ENCODE data around the gene PGAM5.

PGAM5 gene

DNA sequence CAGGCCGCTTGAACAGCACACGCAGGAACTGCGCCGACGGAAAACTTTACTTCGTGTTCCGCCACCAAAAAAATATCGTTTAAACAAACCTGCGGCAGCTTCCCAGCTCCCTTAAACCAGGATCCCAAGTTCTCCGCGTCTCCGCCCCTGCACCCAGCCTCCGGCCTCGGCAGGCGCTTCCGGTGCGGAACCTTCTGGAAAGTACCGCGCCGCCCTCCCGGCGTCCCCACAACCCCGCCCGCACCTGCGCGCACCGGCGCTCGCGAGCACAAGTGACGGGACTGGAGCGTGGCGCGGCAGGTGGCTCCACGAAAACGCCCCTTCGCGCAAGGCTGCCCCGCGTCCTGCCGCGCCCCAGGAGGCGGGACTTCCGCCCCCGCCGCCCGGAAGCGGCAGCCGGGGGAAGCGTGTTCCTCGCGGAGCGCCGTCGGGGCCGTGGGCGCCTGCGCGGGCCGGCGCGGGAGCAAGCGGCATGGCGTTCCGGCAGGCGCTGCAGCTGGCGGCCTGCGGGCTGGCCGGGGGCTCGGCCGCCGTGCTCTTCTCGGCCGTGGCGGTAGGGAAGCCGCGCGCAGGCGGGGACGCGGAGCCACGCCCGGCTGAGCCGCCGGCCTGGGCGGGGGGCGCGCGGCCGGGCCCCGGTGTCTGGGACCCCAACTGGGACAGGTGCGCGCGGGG lies at the start of gene PGAM5:
PGAM5 (plus strand) TSS at position 438 of the 675 bp plus-strand sequence; CDS start at position 473, 35 bp downstream.
- peak; percentile 85 for DNase-seq (ENCODE audit: low read depth)

DNA sequence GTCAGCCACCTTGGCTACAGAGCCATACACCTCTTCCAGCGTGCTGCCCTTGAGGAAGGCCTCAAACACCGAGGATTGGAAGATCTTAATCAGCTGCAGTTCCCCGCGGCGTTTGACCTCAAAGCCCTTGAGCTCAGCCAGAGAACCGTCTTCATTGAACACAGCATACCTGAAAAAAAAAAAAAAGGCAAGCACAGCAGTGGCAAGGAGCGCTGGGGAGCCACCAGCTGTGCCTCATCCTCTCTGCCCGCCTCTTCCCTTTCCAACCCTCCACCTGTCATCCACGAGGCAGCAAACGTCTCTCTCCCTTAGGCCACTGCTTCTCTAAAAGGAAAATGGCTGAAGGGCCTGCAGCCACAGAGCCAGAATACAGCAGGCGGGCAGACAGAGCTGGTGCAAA lies 49.6 kb upstream of the PGAM5 start:
- DNase-seq (ENCODE audit: low read depth): no peak

DNA sequence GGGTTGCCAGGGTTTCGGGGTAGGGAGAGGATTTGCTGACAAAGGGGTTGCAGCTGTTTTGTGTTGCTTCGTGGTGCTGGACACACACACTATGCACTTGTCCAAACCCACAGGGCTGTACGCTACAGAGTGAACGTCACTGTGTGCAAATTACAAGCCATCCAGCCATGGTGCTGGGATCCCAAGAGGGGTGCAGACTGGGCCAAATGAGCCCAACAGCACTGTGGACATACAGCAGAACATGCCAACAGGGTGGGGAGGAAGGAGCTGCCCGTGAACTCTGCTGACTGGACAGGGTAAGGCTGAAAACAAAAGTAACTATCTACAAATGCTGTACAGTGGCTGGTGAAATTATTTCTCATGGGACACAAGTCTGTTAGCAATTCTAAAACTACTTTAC lies 48.7 kb upstream of the PGAM5 start:
- no peak for DNase-seq (ENCODE audit: low read depth)

DNA sequence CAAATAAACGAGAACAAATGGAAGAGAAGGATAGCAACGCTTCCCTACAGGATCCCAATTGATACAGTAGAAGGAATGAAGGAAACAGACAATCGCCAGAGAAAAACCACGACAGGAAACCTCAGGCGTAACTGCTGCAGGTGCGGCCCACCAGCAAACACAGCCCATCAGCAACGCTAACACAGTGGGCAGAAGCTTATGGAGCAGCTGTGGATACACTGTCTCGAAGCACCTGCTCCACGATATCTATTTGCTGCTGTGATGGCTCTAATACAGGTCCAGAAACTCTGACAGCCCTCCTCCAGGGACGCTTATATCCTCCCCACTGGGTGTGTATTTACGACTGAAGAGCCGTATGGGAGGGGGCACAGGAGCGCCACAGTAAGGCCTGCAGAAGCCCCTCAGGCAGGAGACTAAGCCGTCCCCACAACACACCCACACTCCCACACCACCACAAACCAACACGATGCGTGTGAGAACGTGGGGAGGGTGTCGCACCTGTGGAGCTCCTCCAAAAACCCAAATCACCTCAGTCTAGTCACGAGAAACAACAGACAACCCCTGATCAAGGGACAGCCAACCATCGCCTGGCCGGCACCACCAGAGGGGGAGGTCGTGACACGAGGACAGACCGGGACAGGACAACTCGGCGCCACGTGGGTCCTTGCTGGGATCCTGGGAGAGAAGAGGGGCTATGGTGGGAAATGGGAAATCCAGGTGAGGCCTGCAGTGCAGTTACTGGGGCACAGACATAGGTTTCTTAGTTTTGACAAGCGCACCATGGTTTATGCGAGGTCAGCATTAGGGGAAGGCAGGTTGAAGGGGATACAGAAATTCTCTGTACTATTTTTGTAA lies 47.5 kb upstream of the PGAM5 start:
- DNase-seq (ENCODE audit: low read depth): no peak

DNA sequence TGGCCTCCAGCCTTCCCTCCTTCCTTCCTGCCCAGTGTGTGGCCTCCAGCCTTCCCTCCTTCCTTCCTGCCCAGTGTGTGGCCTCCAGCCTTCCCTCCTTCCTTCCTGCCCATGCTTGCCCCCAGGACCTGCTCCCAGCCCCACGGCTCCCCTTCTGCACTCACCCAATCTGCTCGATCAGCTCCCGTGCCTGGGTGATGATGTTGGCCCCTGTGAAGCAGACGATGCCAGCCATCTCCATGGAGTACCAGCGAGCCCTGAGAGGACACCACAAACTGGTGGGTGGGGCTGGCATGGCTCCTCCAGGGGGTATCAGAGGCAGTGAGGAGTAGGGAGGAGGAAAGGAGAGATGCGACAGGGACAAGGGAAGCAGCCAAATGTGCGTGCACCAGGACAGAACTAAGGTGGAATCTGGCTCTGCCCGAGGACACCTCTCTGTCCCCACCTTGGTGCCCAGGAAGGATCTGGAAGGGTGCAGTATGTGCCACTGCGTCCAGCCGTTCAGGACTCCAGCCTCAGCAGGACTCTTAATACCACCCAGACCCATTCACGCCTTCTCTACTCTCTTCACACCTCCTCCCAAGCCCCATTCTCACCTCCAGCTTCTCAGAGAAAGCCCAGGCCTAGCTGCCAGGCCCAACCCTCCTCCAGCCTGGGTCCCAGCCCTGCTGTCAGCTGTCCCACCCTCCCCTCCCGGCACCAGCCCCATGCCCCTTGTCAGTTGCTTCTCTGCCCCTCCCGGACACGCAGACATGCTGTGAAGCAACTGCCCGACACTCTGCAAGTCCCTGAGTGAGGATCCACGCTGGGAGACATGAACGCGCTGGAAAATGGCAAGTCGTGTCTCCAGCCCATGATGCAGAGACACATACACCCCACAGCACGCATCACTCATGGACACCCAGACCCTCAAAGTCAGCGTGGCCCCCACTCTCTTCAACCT lies 46.2 kb upstream of the PGAM5 start:
- no peak for DNase-seq (ENCODE audit: low read depth)

DNA sequence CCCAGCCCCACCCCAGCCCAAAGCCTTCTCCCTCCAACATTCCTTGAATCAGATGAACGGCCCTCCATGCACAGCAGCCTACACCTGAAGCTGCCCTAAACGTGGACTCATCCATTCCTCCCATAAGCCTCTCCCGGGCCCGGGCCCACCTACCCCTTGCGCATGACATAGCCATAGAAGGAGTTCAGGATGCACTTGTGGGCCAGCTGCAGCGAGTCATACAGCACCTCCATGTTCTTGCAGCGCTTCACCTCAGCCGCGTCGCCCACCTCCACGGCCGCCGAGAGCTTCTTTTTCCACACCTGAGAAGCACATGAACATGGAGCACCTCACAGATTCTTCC lies 45.5 kb upstream of the PGAM5 start:
- DNase-seq (ENCODE audit: low read depth): no peak

DNA sequence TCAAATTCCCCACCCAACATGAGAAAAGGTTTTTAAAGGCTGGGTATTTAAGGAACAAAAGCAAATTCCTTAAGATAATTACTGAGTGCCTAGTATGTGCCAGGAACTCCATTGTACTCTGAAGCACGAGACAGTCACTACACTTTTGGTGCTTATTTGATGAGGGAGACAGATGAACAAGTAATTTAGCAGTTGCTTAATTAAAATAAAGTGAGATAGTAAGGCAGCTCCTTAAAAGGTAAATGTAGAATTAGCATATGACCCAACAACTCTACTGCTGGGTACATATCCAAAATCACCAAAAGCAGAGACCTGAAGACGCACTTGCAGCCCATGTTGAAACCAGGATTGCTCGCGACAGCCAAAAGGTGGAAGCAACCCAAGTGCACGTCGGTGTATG lies 44.8 kb upstream of the PGAM5 start:
- no peak for DNase-seq (ENCODE audit: low read depth)

DNA sequence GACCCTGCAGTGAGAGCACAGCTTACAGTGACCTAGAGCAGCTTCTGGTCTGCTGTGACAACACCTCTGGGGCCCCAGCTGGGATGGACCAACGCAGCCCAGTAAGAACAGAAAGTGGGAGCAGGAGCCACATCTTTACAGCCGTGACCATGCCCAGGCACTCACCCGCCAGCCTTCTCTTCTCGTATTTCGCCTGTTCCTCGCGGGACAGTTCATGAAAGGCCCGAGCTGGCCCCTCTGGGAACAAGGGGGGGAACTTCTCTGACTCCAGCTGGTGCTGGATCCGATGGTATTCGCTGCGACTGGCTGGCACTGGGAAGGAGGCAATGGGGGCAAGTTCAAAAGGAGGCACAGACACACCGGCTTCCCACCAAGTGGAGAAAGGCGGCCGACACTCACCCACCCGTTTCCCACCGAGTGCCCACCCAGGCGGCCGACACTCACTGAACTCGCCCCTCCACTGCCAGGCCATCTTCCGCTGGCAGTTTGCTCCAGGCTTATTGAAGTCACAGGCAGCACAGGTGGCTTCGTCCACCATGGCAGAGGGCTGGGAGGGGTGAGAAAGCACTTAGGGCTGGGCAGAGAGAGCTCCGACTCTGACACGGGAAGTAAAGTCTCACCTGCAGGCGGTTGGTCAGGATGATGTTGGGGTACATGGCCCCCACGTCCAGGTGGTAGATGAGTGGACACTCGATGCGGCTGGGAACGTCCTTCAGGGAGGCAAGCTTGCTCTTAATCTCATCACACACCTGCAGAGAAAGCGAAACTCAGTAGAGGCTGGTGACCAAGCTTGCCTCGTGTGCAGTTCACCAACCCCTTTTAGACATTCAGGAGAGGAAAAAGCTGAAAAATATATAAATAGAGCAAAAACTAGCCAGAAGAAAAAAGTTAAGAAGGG lies 42.2 kb upstream of the PGAM5 start:
- DNase-seq (ENCODE audit: low read depth): no peak

DNA sequence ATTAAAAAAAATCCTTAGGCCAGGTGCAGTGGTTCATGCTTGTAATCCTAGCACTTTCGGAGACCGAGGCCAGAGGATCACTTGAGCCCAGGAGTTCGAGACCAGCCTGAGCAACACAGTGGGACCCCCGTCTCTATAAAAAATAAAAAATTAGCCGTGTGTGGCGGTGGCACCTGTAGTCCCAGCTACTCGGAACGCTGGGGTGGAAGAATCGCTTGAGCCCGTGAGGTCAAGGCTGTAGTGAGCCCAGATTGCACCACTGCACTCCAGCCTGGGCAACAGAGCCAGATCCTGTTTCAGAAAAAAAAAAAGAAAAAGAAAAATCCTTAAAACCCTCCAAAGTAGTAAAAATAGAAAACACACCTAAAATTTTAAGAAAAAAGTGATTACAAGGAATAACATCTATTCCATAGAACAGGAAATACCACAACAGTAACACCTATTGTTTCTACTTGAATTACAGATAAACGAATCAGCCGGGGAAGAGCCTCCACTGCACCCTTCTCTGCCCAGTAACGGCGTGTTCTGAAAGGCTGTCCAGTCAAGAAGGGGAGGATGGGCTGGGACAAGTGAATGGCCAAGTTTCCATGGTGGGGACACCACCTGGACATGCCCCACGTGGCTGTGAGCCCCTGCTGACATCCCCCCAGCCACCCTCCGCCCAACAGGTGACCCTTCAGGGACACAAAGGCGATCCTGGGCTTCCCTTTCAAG lies 41.3 kb upstream of the PGAM5 start:
- DNase-seq (ENCODE audit: low read depth): no peak

DNA sequence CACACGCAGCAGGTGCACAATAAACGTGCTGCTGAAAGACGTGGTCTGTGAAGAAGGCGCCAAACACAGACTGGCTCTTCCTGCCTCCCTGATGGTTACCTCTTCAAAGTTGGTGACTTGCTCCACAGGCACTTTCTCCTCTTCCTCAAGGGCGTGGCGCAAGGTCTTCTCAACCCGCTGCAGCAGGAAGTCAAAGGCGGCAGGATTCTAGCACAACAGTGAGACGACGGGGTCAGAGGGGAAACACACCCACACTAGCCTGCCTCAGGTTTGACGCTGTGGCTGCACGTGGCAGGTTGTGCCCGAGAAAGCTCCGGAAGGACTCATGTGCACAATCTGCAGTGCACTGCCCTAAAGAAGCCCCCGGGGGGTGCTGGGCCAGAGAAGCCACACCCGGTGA lies 38.5 kb upstream of the PGAM5 start:
- DNase-seq (ENCODE audit: low read depth): no peak

DNA sequence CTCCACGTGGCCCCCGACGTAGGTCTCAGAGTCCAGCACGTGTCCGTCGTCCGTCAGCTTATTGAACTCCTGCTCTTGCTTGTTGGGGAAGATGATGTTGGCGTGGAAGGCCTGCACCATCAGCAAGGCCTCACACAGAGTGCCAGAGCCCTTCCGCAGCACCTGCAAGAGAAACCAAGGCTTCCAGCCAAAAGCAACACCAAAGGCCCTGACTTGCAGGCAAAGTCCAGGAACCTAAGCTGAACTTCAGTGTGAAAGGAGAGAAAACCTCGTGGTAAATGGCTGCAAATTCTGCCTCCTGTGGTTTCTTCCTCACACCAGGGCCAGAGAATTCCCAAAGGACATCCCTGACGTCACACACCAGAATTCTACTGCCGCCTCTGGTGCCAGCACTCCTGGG lies 38.0 kb upstream of the PGAM5 start:
- DNase-seq (ENCODE audit: low read depth): no peak

DNA sequence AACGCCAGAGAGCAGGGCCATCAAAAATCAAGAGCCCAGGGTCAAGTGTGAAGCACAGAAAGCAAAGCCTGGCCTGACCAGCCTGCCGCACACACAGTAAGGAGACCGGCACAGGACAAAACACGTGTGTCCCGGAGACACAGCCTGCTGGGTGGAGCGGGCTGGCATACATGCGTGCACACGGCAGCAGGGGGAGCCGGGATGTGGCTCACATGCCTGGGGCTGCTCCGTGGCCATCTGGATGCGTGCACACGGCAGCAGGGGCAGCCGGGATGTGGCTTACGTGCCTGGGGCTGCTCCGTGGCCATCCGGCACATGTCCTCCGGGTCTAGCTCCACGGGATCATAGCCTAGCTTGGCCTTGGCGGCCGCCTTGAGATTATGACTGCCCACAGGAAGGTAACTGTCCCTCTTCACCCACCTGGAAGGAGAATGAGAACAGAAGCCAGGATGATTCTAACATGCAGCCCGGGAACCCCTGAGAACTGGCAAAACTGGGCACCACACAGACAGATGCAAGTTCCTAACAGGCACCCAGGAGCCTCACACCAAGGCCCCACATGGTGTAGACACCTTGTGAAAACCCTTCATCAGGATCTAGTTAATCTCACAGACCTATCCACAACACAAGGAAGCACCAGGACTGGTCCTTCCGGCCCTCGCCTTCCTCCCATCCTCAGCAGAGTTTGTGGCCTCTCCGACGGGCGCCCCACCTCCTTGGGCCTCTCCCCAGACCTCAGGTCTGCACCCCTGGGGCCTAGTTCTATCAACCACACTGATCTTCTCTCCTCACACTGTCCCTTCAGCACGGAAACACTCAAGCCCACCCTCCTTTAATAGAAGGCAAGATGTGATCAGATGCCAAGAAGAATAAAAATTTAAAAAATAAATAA lies 37.1 kb upstream of the PGAM5 start:
- no peak for DNase-seq (ENCODE audit: low read depth)

DNA sequence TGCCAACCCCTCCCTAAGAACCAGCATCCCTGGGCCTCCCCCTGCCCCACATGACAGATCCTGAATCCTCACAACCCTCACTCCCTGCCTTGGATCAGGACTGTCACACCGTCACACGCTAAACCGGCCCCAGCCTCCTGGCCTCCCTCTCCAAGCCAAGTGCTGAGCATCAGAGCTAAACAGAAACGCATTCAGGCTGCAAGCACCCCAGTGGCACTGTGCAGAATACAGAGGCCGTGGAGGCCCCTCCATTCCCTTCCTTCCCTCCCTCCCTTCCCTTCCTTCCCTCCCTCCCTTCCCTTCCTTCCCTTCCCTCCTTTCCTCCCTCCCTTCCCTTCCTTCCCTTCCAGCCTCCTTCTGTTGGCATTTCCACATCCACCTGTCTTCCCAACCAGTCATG lies 36.1 kb upstream of the PGAM5 start:
- no peak for DNase-seq (ENCODE audit: low read depth)

DNA sequence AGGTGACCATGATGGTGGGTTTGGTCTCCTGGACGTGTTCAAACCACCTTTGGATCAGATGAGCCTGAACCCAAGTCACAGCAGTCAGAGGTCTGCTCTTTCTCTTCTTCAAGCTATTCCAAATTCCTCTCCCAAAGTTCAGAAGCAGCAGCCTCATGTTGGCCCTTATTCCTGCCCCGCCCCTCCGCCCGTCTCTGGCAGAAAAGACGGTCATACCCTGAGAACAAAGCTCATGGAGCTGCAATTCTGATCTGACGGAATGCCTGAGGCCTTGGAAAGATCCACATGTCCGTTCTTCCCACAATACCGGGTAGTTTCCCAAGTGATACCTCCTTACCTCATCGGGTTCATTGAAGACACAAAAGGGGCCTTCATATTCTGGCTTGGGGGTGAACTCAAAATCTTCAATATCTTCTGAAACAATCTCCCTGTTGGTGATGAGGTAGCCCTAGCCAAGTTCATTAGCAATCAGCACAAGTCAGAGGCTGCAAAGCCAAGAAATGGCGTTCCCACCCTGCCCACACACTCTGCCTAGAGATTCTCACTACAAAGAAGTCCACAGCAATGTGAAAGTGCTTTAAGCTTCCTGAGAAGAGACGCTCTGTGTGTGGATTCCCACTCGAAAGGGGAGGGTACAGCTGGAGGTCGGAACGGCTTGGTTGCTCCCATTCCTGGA lies 34.7 kb upstream of the PGAM5 start:
- no peak for DNase-seq (ENCODE audit: low read depth)

DNA sequence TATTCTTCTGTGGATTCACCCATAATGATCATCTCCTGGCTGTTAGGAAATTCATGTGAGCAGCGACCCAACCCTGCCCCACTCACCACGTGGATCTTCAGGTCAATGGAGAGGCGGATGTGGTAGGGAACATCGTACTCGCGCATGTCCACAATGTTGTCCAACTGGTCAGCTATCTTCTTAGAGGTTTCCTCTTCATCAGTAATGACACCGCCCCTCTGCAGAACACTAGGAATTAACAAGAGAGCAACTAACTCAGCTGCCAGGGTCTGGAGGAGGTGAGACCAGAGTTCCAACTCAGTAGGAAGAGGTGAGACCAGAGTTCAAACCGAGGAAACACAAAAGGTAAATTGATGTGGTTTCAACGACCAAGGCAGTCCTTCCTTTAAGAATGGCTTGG lies 33.1 kb upstream of the PGAM5 start:
- no peak for DNase-seq (ENCODE audit: low read depth)

DNA sequence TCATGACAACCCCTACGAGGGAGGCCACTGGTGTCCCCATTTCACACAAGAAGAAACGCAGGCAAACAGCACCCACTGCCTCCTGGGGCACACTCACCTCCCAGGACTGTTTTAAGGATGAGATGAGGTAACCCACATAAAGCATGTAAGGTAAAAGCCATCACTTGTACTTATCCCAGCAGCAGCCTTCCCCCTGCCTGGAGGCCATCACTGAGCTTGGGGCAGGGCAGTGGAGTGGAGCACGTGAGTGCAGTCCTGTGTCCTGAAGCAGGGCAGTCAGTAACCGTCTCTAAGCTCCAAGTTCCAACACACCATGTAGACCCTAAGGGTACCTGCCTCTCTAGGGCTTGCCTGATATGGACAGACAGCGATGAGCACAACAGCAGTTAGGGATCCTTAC lies 25.2 kb upstream of the PGAM5 start:
- no peak for DNase-seq (ENCODE audit: low read depth)

DNA sequence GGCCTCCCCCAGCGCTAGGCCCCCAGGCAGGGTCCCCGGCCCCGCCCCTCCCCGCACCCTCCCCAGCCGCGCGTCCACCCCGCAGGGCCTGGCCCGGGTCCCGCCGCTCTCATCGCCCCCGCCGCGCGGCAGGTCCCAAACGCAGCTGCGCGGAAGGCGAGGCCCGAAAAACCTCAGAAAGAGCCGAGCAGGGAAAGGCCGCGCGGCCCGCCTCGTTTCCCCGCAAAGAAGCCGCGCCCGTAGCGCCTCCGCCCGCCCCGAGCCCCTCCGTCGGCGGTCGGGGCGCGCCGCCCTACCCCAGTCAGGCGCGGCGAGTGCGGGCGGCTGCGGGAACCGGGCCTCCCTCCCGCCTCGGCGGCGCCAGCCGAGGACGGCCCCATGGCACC lies 23.8 kb upstream of the PGAM5 start:
- DNase-seq (ENCODE audit: low read depth): no peak

DNA sequence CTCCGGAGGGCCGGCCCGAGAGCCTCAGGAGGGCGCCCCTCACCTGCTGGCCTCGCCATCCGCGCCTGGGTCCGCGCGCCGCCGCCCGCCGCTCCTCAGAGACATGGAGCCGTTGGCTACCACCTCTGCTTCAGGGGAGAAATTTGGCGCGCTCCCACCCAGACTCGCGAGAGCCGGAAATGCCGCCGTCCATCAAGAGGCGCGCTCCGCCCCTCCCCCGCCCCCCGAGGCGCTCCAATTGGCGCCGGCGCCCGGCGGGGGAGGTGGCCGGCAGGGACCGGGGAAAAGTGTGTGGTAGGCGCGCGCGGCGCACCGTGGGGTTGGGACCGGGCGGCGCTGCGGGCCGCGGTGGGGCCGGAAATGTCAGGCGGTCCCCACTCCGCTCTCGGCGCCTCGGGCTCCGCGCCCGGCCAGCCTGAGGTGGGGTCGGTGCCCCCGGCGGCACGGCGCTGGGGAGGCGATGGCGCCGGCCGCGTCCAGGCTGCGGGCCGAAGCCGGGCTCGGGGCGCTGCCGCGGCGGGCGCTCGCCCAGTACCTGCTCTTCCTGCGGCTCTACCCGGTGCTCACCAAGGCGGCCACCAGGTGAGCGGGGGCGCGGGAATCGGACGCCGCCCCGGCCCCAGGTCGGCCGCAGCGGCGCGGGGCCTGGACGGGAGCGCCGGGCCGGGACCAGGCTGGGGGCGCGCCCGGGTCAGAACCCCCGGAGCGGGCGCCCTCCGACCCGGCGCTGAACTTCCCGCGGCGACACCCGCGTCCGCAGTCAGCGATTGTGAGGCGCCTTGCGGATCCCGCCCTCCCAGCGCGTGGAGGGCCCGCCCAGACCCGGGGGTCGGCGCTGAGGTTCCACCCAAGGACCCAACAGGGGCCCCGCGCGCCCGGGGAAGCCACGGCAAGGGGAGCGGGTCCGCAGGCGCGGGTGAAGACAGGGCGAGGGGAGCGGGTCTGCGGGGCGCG lies 23.2 kb upstream of the PGAM5 start, which contains the start of the genes POLE and PXMP2:
POLE (minus strand) TSS at position 132 of the 954 bp plus-strand sequence; CDS start at position 105, 27 bp downstream.
PXMP2 (plus strand) TSS at position 377 of the 954 bp plus-strand sequence; CDS start at position 461, 84 bp downstream.
- DNase-seq (ENCODE audit: low read depth): peak; percentile 95
